ENCODE measurements around the gene TTC23.
"Not testable (repeated sequence)": the region's sequence is repeated elsewhere in the genome, so short reads cannot be mapped to it uniquely, and the experiment has no call there.

Gene TTC23

GRCh38 chr15:99192181-99192580 lies 57.2 kb downstream of the TTC23 start:
- not testable (repeated sequence) for DNase-seq

DNA sequence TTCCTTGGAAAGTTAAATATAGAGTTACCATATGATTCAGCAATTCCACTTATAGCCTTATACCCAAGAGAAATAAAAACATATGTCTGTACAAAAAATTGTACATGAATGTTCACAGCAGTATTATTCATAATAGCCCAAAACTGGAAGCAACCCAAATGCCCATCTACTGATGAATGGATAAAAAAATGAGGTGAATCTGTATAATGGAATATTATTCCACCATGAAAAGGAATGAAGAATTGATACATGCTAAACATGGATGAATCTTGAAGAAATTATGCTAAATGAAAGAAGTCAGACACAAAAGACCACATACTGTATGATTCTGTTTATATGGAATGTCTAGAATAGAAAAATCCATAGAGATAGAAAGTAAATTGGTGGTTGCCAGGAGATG lies 61.4 kb downstream of the TTC23 start:
- no peak for DNase-seq

DNA sequence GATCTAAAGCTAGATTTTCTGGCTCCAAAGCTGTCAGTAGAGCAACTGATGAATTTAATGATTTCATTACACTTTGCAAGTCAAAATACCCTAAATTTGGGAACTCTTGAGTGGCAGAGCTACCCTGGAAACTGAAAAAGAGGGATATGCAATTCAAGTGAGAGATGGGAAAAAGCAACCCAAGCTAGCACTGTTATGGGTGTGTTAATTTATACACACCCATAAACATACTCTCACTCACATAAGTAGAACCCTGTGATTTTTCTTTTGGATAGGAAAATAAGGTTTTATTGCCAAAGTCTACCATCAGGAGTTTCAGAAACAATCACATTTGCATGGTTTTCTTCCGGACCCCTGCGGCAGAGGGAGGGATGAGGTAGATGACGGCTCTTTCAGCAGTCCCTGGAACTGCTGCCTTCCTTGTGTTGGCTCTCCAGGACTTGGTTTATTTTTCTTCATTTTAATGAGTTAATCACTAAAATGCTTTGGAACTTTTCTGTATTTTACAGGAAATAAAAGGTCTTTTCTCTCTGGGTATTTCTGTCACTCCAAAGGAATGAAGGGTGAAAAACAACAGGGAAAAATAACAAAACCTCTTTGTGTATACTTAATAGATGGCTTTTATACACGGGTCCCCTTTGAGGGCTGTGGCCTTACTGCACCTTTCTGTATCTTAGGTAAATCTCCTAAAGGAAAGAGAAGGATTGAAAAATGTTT lies 63.8 kb downstream of the TTC23 start:
- no peak for DNase-seq

DNA sequence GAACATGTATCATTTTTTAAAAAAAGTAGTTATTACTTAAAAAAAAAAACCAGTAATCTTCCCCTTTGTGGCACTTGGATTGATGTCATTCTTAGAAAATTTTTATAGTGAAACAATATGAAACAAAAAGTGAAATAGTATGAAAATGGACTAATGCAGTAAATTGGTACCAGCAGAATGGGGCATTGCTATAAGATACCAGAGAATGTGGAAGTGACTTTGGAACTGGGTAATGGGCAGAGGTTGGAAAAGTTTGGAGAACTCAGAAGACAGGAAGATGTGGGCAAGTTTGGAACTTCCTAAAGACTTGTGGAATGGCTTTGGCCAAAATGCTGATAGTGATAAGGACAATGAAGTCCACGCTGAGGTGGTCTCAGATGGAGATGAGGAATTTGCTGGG lies 66.6 kb downstream of the TTC23 start:
- DNase-seq: no peak

GRCh38 chr15:99181545-99181971 lies 67.8 kb downstream of the TTC23 start:
- DNase-seq: no peak

- DNase-seq: no peak
Measured at GRCh38 chr15:99180964-99181306, 68.4 kb downstream of the TTC23 start.

DNA sequence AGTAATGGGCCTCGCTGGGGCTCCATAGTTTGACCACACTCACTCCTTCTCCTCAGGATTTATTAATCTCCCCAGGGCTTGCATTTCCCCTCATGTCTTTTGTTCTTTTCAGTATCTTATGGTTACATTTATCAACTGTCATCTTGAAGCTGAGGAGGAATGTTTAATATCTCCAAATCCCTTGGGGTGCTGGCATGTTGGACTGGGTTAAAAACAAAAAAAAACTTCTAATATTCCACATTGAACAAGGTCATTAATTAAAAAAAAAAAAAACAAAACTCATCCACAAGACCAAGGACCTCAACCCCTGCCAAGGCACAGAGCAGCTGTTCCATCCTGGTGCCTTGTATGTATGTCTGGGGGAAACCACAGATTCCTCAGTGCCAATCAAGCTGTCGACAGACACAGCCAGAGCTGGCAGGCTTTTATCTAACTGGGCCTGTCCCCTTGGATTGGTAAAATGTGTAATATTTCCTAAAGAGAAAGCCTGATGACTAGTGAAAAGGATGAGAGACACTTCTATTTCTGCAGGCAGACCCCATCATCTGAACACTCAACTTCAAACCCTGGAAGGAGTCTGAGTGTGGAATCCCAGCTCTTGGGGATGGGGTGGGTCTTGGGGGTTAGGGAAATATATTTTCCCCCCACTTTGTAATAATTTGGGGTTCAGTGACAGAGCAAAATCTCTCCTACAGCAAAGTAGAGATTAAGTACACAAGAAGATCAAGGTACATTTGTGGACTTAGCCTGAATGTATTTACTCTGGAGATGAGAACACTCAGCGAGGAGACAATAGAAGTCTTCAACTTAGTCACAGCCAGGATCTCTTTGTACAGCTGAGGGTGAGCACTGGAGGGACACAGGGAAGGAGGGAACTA lies 69.1 kb downstream of the TTC23 start:
- no peak for DNase-seq

- no peak for DNase-seq
Measured at GRCh38 chr15:99177679-99178078, 71.7 kb downstream of the TTC23 start.

DNA sequence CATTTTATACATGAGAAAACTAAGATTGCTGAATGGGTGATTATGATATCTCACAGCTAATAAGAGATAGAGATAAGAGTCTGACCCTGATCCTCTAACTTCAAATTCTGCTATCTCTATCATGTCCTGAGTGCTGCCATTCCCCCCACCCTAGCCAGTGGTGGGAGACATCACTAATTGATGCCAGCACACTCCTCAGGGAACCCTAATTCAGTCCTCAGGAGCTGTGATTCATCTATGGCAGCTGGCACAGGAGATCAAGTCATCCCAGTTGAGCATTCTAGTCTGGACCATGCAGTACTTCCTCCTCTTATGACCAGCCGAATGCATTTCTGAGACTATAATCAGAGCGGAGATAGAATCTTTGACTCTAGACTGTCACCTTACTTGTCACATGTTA lies 72.6 kb downstream of the TTC23 start:
- DNase-seq: no peak

DNA sequence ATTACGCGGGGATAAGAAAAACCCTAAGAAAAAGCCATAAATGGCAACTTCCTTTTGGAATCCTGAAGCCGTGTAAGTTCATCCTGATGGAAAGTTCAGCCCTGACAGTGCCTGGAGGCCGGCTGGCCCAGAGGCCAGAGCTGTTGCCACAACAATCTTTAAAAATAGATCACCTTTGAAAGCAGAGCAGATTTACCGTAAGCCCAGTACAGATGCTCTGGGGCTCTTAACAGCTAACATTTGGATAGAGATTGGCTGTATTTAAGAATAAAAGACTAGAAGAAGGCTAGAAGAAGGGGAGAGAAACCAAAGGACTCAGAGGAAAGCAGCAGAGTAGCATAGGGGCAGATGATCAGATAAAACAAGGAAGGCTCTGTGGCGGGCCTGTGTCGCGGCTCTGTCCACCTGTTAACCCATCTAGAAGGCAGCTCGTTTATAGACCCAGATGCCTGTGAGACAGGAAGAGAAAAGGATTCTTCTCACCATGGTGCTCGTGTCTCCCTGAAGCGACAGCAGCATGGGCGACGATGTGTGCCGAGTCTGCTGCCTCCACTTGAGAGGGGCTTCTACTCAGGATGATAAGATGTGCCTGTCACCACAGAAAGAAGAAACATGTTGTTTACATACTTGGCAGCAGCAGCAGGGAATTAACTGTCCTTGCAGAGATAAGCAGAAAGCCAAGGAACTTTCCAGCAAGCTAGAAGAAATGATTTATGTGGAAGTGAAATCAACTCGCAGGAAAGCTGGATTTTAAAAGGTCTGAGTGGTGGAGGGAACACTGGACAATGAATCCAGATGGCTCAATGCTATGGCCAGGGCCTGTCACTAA lies 74.6 kb downstream of the TTC23 start:
- no peak for DNase-seq

- DNase-seq: no peak
Measured at GRCh38 chr15:99172989-99173388, 76.4 kb downstream of the TTC23 start.

DNA sequence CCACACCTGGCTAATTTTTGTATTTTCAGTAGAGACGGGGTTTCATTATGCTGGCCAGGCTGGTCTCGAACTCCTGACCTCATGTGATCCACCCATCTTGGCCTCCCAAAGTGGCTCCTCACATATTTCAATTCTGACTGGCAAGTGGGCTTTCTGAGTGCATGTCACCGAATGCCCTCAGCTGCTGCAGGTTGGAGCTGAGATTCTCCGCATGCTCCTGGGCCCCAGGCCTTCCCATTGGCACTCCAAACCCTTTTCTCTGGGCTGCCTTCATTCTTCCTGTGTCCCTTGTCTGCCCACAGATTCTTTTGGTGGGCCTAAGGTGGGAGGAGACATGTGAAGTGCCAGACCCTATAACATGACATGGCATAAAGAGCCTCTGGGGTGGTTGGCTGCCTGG lies 77.2 kb downstream of the TTC23 start:
- DNase-seq: no peak

DNA sequence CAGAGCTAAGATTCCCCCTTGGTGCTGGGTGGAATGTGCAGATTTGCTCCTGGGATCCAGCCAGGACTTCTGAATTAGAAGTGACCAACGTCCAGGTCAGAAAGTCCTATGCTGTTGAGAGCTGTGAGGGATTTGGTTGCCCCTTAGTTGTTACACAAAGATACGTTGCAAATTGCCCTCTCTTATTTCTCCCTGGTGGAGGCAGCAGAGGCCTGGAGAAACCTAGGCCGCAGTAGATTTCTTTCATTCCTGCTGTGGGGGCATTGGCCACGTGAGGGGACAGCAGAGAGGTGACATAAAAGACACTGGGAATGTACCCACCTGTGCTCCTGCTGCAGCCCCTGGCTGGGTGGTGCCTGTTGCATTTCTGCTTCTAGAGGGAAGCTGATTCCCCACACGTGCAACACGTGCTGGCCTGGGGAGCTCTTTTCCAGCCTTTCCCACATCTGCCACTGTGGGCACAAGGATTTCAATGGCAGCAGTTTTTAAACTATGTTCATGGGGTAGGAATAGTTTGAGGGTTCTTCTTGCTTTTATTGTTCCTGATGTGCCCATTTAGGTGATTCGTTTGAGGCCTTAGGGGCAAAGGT lies 78.8 kb downstream of the TTC23 start:
- DNase-seq: no peak

- no peak for DNase-seq
Measured at GRCh38 chr15:99169769-99170311, 79.5 kb downstream of the TTC23 start.

DNA sequence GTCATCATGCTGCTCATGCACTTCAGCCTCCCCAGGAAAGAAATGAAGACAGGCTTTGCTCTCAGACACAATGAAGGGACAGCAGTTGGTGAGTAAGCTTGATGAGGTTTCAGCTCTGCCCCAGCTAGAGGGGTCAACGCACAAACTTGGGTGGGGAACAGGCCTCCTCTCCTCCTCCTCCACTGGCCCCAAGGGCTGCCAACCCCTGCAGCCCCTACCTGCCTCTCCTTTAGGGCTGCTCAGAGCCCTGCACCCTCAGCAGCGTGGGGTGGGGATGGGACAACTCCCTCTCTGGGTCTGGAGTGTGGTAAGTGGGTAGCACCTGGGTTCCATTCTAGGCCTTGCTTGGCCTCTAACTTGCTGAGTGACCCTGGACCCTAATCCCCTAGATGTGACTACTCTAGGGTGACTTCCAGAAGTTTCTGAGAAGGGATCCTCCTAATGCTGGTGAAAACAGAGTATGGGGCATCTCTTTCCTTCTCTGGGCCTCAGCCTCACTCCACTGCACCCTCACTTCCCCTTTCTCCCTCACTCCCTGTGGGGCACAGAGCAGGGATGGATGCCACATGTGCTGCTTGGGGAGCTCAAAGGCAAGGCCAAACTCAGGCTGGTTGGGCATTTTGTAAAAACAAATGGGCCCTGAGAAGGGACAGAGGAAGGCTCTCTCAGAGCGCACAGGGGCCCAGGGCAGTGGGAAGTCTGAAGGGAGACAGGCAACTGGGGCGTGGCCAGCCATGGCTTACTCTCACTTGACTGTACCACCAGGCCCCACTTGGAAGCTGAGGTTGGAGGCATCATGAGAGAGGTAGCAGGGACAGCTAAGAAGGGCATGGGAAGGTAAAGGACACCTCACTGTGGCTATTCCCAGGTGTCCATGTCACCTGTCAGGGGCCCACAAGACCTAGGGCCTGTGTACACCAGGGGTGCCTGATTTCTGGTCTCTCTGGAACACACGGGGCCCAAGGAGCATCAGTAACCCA lies 80.5 kb downstream of the TTC23 start:
- DNase-seq: no peak

DNA sequence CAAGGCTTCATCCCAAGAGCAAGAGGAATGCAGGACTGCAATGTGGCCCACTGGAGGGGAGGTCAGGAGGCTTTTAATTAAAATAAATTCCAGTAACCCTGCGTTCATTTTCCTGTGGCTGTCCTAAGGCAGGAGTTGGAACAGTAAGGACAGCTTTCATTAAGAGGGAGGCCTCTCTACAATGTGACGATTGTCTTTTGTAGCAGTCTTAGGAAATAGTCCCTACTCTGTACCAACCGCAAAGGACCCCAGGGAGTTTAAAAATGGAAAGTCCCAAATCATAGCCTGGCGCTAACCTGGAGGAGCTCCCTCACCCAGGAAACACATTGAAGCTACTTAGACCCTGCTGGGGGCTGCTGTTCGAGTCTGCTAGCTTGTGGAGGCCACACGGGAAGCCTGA lies 81.7 kb downstream of the TTC23 start:
- DNase-seq: no peak

DNA sequence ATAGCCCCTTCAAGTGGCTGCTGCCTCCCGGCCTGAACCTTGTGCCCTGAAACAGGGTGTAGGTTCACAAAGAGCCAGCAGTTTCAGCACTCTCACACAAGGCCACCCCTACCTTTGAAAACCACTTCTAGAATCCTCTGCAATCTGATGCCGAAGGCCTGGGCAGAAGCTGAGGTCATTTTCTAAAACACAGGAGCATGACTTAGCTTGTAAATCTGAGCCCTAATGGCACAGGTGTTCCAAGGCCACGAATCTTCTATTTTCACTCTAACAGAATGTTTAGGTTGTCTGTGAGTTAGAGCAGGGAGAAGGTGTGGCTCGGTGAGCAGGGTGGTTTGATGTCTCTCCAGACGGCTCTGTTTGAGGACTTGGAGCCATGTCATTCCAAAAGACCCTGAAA lies 82.2 kb downstream of the TTC23 start:
- DNase-seq: no peak

- no peak for DNase-seq
Measured at GRCh38 chr15:99165956-99166689, 83.3 kb downstream of the TTC23 start.

DNA sequence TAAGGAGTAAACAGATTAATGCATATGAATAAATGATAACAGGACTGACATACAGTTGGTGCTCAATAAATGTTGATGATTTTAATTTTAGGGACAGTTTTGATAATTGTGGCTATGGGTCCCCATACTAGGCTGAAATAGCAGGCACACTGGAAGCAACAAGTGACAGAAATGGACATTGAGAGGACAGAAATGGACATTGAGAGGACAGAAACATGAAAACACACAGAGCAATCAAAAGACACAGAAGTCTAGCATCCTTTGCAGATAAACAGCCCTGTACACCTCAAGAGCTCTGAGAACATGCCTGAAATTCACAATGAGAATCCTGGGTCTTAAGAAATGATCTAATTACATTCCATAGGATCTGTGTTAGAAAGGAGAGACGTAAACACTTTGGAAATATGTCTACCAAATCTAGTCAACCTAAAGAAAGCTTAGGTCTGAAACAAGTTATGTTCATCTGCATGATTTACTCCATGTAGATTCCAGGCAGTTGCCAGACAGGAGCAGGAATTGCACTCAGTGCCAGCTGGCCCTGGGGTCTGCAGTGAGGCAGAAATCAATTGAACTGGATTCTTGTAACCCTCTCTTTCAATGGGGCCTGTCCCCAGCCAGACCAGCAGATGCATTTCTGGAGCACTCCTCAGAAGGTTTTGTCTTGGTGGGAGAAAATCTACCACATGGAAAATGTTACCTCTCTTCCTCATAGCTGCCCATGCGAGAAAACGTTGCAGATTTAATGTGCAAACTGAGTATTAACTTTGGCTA lies 84.2 kb downstream of the TTC23 start:
- DNase-seq: no peak

DNA sequence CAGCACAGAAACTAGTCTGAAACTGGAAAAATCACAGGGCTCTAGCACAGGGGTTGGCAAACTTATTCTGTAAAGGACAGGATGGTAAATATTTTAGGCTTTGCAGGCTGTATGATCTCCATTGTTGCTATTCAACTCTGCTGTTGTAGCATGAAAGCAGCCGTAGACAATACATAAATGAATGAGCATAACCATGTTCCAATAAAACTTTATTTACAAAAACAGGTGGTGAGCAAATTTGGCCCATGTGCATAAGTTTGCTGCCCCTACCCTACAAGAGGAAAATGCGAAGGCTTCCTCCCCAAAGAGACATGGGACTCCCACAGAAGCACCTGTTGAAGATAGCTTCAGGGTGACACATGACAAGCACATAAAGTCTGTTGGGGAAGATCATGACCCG lies 85.3 kb downstream of the TTC23 start:
- no peak for DNase-seq
